ENCODE measurements around the gene ELOVL5. TPM values are rescaled to one million over a fixed set of nuclear protein-coding genes. Genes with fewer than 3 reads are reported as not detected.
"Not testable (repeated sequence)": the region's sequence is repeated elsewhere in the genome, so short reads cannot be mapped to it uniquely, and the experiment has no call there.

ELOVL5 gene
- total RNA-seq, 1 experiment from 2014 or later = 71.7 TPM

- DNase-seq = peak in 1 of 2 experiments; percentile 30
Measured at GRCh38 chr6:53347250-53347920, 1.4 kb downstream of the ELOVL5 start.

GRCh38 chr6:53346049-53346448 lies 2.7 kb downstream of the ELOVL5 start:
- DNase-seq, H3K4me1 ChIP-seq, H3K4me3 ChIP-seq: not testable (repeated sequence)

More at GRCh38 chr6:53347250-53347920, 1.4 kb downstream of the ELOVL5 start:
- H3K4me3 ChIP-seq = peak overlapping the region; percentile 74
- H3K4me1 ChIP-seq = no peaks in the 10 kb centered on the region
- no peaks in the 10 kb centered on the region; the same call in 1 of the 2 replicates for H3K36me3 ChIP-seq
- H3K9me3 ChIP-seq (replicated peaks) = no peaks in the 10 kb centered on the region
- no peaks in the 10 kb centered on the region for H3K27me3 ChIP-seq
- H3K27ac ChIP-seq = peak overlapping the region; percentile 54

GRCh38 chr6:53344969-53345368 lies 3.8 kb downstream of the ELOVL5 start:
- H3K4me3 ChIP-seq = no peak overlapping the region
- H3K27me3 ChIP-seq = no peaks in the 10 kb centered on the region
- no peaks in the 10 kb centered on the region; the same call in 1 of the 2 replicates for H3K36me3 ChIP-seq
- DNase-seq = no peak
- no peaks in the 10 kb centered on the region for H3K9me3 ChIP-seq (replicated peaks)
- no peak overlapping the region for H3K27ac ChIP-seq
- no peaks in the 10 kb centered on the region for H3K4me1 ChIP-seq

More at GRCh38 chr6:53346049-53346448, 2.7 kb downstream of the ELOVL5 start:
- H3K9me3 ChIP-seq (replicated peaks); H3K27ac ChIP-seq; H3K27me3 ChIP-seq; H3K36me3 ChIP-seq: not testable (repeated sequence)

- Histone ChIP-seq H3K36me3 (no peaks in the 10 kb centered on the region; the same call in 1 of the 2 replicates), H3K9me3 (replicated peaks) (no peaks in the 10 kb centered on the region), H3K27me3 (no peaks in the 10 kb centered on the region), H3K27ac (no peak overlapping the region), H3K4me3 (no peak overlapping the region), H3K4me1 (peaks cover 9% of the 10 kb centered on the region)
- no peak for DNase-seq
Measured at GRCh38 chr6:53343092-53343491, 5.7 kb downstream of the ELOVL5 start.

- H3K4me3 ChIP-seq = no peak overlapping the region
- peaks cover 9% of the 10 kb centered on the region for H3K4me1 ChIP-seq
Measured at GRCh38 chr6:53342217-53342616, 6.5 kb downstream of the ELOVL5 start.

GRCh38 chr6:53340536-53340935 lies 8.2 kb downstream of the ELOVL5 start:
- Histone ChIP-seq H3K4me3 (no peak overlapping the region), H3K4me1 (peaks cover 9% of the 10 kb centered on the region), H3K36me3 (no peaks in the 10 kb centered on the region; the same call in 1 of the 2 replicates), H3K27me3 (no peaks in the 10 kb centered on the region), H3K9me3 (replicated peaks) (no peaks in the 10 kb centered on the region), H3K27ac (no peak overlapping the region)
- no peak for DNase-seq

More at GRCh38 chr6:53342217-53342616, 6.5 kb downstream of the ELOVL5 start:
- Histone ChIP-seq H3K27me3 (no peaks in the 10 kb centered on the region), H3K36me3 (no peaks in the 10 kb centered on the region; the same call in 1 of the 2 replicates), H3K27ac (no peak overlapping the region), H3K9me3 (replicated peaks) (no peaks in the 10 kb centered on the region)
- no peak for DNase-seq

GRCh38 chr6:53339424-53339823 lies 9.3 kb downstream of the ELOVL5 start:
- H3K27me3 ChIP-seq = no peaks in the 10 kb centered on the region
- H3K27ac ChIP-seq = no peak overlapping the region
- H3K36me3 ChIP-seq = no peaks in the 10 kb centered on the region
- peaks cover 9% of the 10 kb centered on the region for H3K4me1 ChIP-seq
- no peaks in the 10 kb centered on the region for H3K9me3 ChIP-seq (replicated peaks)
- no peak overlapping the region for H3K4me3 ChIP-seq
- DNase-seq = no peak

- Histone ChIP-seq H3K27me3 (no peaks in the 10 kb centered on the region), H3K36me3 (no peaks in the 10 kb centered on the region), H3K4me1 (peaks cover 9% of the 10 kb centered on the region), H3K9me3 (replicated peaks) (no peaks in the 10 kb centered on the region), H3K27ac (no peak overlapping the region), H3K4me3 (no peak overlapping the region)
- no peak for DNase-seq
Measured at GRCh38 chr6:53338304-53338703, 10.4 kb downstream of the ELOVL5 start.

- no peaks in the 10 kb centered on the region for H3K9me3 ChIP-seq (replicated peaks)
- no peaks in the 10 kb centered on the region for H3K27me3 ChIP-seq
- H3K4me1 ChIP-seq = peaks cover 9% of the 10 kb centered on the region
- no peak overlapping the region for H3K27ac ChIP-seq
- no peak overlapping the region for H3K4me3 ChIP-seq
- DNase-seq = no peak
- H3K36me3 ChIP-seq = no peaks in the 10 kb centered on the region
Measured at GRCh38 chr6:53336070-53336469, 12.7 kb downstream of the ELOVL5 start.

- H3K4me3 ChIP-seq = no peak overlapping the region
- no peak overlapping the region for H3K27ac ChIP-seq
Measured at GRCh38 chr6:53335224-53335994, 13.3 kb downstream of the ELOVL5 start.

GRCh38 chr6:53333439-53334408 lies 15.0 kb downstream of the ELOVL5 start:
- no peak for DNase-seq
- Histone ChIP-seq H3K4me3 (no peak overlapping the region), H3K9me3 (replicated peaks) (no peaks in the 10 kb centered on the region), H3K27ac (no peak overlapping the region), H3K4me1 (no peaks in the 10 kb centered on the region), H3K27me3 (no peaks in the 10 kb centered on the region), H3K36me3 (no peaks in the 10 kb centered on the region)

More at GRCh38 chr6:53335224-53335994, 13.3 kb downstream of the ELOVL5 start:
- peaks cover 9% of the 10 kb centered on the region for H3K4me1 ChIP-seq
- no peaks in the 10 kb centered on the region for H3K9me3 ChIP-seq (replicated peaks)
- H3K27me3 ChIP-seq = no peaks in the 10 kb centered on the region
- DNase-seq = no peak
- H3K36me3 ChIP-seq = no peaks in the 10 kb centered on the region

- H3K27me3 ChIP-seq = no peaks in the 10 kb centered on the region
- H3K4me1 ChIP-seq = peaks cover 6% of the 10 kb centered on the region; the same call in 1 of the 2 replicates
- no peaks in the 10 kb centered on the region for H3K36me3 ChIP-seq
- DNase-seq = no peak
- no peak overlapping the region for H3K4me3 ChIP-seq
- H3K27ac ChIP-seq = no peak overlapping the region
- no peaks in the 10 kb centered on the region for H3K9me3 ChIP-seq (replicated peaks)
Measured at GRCh38 chr6:53331678-53332077, 17.1 kb downstream of the ELOVL5 start.

GRCh38 chr6:53330137-53330536 lies 18.6 kb downstream of the ELOVL5 start:
- H3K4me3 ChIP-seq = no peak overlapping the region
- no peak for DNase-seq
- H3K4me1 ChIP-seq = peaks cover 9% of the 10 kb centered on the region; the same call in 1 of the 2 replicates
- no peaks in the 10 kb centered on the region for H3K9me3 ChIP-seq (replicated peaks)
- H3K36me3 ChIP-seq = no peaks in the 10 kb centered on the region
- H3K27me3 ChIP-seq = no peaks in the 10 kb centered on the region
- H3K27ac ChIP-seq = no peak overlapping the region

- Histone ChIP-seq H3K27me3 (no peaks in the 10 kb centered on the region), H3K4me1 (peaks cover 9% of the 10 kb centered on the region; the same call in 1 of the 2 replicates), H3K9me3 (replicated peaks) (no peaks in the 10 kb centered on the region), H3K4me3 (no peak overlapping the region), H3K36me3 (no peaks in the 10 kb centered on the region), H3K27ac (no peak overlapping the region)
- DNase-seq = no peak
Measured at GRCh38 chr6:53328375-53328774, 20.4 kb downstream of the ELOVL5 start.

Measured in SJCRH30 (cell line).